Gastrocnemius medialis (tissue), 4 donors: ENCODE results near the gene PALD1. TPM values are rescaled to one million over a fixed set of nuclear protein-coding genes. Genes with fewer than 3 reads are reported as not detected.
A peak's percentile ranks its signal among the peaks of the same experiment; 100 is the strongest.

Experiments
- ATAC-seq, 2 donors: fragments of 150-250 bp; one replicate each; pipeline ENCODE4 v1.9.1; 2016
- DNase-seq, 2 donors: peaks; one replicate each; pipeline ENCODE4 v3.0.0-alpha.2; 2019
- H3K27ac ChIP-seq, 4 donors: fragments of 200-600 bp; sonication (generic); 1 replicate in 1 of 4; 2 replicates in 3 of 4; pipeline ENCODE4 v1.5.1; 2016 to 2018; ENCODE audit warnings: mild to moderate bottlenecking in 2 of 4, moderate library complexity in 1 of 4
- H3K27me3 ChIP-seq, 3 donors: fragments of 200-600 bp; sonication (generic) in 2 of 3; 1 replicate in 1 of 3; 2 replicates in 2 of 3; pipeline versions ENCODE4 v1.5.1 to v1.6.0; 2016 to 2019; ENCODE audit warnings: mild to moderate bottlenecking in 1 of 3, moderate library complexity in 1 of 3
- H3K36me3 ChIP-seq, 2 donors: fragments of 200-600 bp; sonication (generic) in 1 of 2; one replicate each; pipeline ENCODE4 v1.5.1; 2017 to 2018
- H3K4me1 ChIP-seq, 2 donors: fragments of 200-600 bp; sonication (generic) in 1 of 2; one replicate each; pipeline ENCODE4 v1.5.1; 2016 to 2017; ENCODE audit warnings: mild to moderate bottlenecking in 2 of 2
- H3K4me3 ChIP-seq, 4 donors: fragments of 200-600 bp; sonication (generic) in 3 of 4; 1 replicate in 1 of 4; 2 replicates in 3 of 4; pipeline ENCODE4 v1.5.1; 2016 to 2019; ENCODE audit warnings: mild to moderate bottlenecking in 2 of 4
- H3K9me3 ChIP-seq, 3 donors: fragments of 200-600 bp; sonication (generic) in 2 of 3; 1 replicate in 1 of 3; 2 replicates in 2 of 3; pipeline ENCODE4 v1.5.1; 2016 to 2019
- POLR2A ChIP-seq, 2 donors: fragments of 450-650 bp; IDR thresholded peaks; one replicate each; pipeline ENCODE4 v1.6.1; 2017; ENCODE audit warnings: antibody characterized with exemption in 2 of 2, mild to moderate bottlenecking in 2 of 2, moderate library complexity in 2 of 2
- in situ Hi-C, 4 donors: fragments of 200-750 bp; cut with MboI; loops; one replicate each; pipeline versions ENCODE4 v1.15.0 to v1.8.0; 2017; ENCODE audit warnings: low sequenced_read_pairs in 4 of 4
- intact Hi-C: fragments of 100-400 bp; cut with DNase I; formaldehyde crosslinking; loops from one replicate; pipeline ENCODE4 v1.15.1; 2023; ENCODE audit warnings: low total_unique reads
- total RNA-seq, 4 donors: library from RNA; depleted of rRNA; stranded (reverse); fragments of >200 nt; gene quantifications; one replicate each; pipeline versions ENCODE4 v1.1.0 to v1.2.3, GENCODE V29; 2016
- TF ChIP-seq, protein P1 (sequence below), 5 experiments: fragments of 450-650 bp in 3 of 5; fragments of 200-600 bp in 2 of 5; sonication (generic) in 2 of 5; IDR thresholded peaks in 4 of 5; conservative IDR thresholded peaks in 1 of 5; 1 replicate in 4 of 5; 2 replicates in 1 of 5; pipeline ENCODE4 v1.5.1; 2016 to 2019; ENCODE audit warnings: antibody characterized with exemption in 5 of 5, mild to moderate bottlenecking in 3 of 5, moderate library complexity in 3 of 5

PALD1 gene
- total RNA-seq, 4 donors from 2014 or later: 1.4 to 4.1 (median 2.3) TPM

DNA sequence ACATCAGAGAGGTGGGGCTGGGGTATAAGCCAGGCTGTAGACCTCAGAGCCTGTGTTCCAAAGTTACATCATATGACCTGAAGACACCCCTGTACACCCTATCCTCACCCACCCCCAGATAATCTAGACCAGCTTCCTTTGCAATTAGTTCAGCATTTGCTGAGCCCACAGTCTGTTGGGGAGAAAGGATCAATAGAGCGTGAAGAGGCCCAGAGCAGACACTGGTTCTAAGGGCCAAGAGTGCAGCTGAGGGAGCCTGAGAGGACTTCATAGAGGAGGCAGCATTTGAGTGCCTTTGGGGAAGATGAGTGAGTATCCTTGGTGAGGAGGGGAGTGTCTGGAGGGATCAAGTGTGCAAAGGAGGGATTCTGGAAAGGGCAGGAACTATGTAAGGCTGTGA, 65.3 kb downstream of the PALD1 start:
- Histone ChIP-seq H3K4me3 (no peak overlapping the region), H3K27me3 (no peaks in the 10 kb centered on the region), H3K4me1 (no peaks in the 10 kb centered on the region), H3K36me3 (no peaks in the 10 kb centered on the region), H3K27ac (no peak overlapping the region), H3K9me3 (no peaks in the 10 kb centered on the region)
- no peak for TF ChIP-seq POLR2A (IDR thresholded peaks at IDR 0.05)
- TF ChIP-seq, protein P1, sequence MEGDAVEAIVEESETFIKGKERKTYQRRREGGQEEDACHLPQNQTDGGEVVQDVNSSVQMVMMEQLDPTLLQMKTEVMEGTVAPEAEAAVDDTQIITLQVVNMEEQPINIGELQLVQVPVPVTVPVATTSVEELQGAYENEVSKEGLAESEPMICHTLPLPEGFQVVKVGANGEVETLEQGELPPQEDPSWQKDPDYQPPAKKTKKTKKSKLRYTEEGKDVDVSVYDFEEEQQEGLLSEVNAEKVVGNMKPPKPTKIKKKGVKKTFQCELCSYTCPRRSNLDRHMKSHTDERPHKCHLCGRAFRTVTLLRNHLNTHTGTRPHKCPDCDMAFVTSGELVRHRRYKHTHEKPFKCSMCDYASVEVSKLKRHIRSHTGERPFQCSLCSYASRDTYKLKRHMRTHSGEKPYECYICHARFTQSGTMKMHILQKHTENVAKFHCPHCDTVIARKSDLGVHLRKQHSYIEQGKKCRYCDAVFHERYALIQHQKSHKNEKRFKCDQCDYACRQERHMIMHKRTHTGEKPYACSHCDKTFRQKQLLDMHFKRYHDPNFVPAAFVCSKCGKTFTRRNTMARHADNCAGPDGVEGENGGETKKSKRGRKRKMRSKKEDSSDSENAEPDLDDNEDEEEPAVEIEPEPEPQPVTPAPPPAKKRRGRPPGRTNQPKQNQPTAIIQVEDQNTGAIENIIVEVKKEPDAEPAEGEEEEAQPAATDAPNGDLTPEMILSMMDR (IDR thresholded peaks at IDR 0.05 in 4 of 5, conservative IDR thresholded peaks at IDR 0.05 in 1 of 5): no peak
- ATAC-seq (no peak), DNase-seq (no peak)
- in situ Hi-C loops (loop anchor here in 1 of 4 donors (10.0 kb wide), 1 partner anchor 341 kb away; the partner anchor contains the start of gene PCBD1), intact Hi-C loops (no loop called here)

- H3K4me3 ChIP-seq: no peak overlapping the region
- H3K9me3 ChIP-seq: no peaks in the 10 kb centered on the region
- intact Hi-C loops (no loop called here), in situ Hi-C loops (loop anchor here in 3 of 4 donors (5.0 to 10.0 kb wide), 3 partner anchors 218 to 340 kb away; partner anchors contain the start of gene PCBD1 (in 1 of the 3))
- ATAC-seq: no peak
- TF ChIP-seq POLR2A (IDR thresholded peaks at IDR 0.05): no peak
- no peaks in the 10 kb centered on the region for H3K27me3 ChIP-seq
- H3K36me3 ChIP-seq: no peaks in the 10 kb centered on the region
- no peak overlapping the region for H3K27ac ChIP-seq
- no peaks in the 10 kb centered on the region for H3K4me1 ChIP-seq
- no peak for DNase-seq
Measured at GRCh38 chr10:70544431-70545340, 66.1 kb downstream of the PALD1 start.

- intact Hi-C loops (no loop called here), in situ Hi-C loops (loop anchor here in 3 of 4 donors (5.0 to 10.0 kb wide), 3 partner anchors 216 to 338 kb away; partner anchors contain the start of gene PCBD1 (in 1 of the 3))
- no peak for ATAC-seq
- no peak for DNase-seq
- no peak overlapping the region for H3K4me3 ChIP-seq
- TF ChIP-seq, protein P1 (IDR thresholded peaks at IDR 0.05 in 4 of 5, conservative IDR thresholded peaks at IDR 0.05 in 1 of 5): no peak
- no peak for TF ChIP-seq POLR2A (IDR thresholded peaks at IDR 0.05)
- no peaks in the 10 kb centered on the region for H3K4me1 ChIP-seq
- H3K9me3 ChIP-seq: no peaks in the 10 kb centered on the region
- no peaks in the 10 kb centered on the region for H3K36me3 ChIP-seq
- H3K27me3 ChIP-seq: no peaks in the 10 kb centered on the region
- H3K27ac ChIP-seq: no peak overlapping the region
Measured at GRCh38 chr10:70546584-70546983, 68.0 kb downstream of the PALD1 start.

GRCh38 chr10:70549351-70549961, 70.9 kb downstream of the PALD1 start:
- intact Hi-C loops: no loop called here
- no peaks in the 10 kb centered on the region for H3K4me1 ChIP-seq

More at GRCh38 chr10:70549351-70549961, 70.9 kb downstream of the PALD1 start:
- ATAC-seq: peak; percentile 13 to 22
- in situ Hi-C loops: loop anchor here in 3 of 4 donors (5.0 to 10.0 kb wide), 3 partner anchors 213 to 335 kb away; partner anchors contain the start of gene PCBD1 (in 1 of the 3)
- no peak for DNase-seq
- TF ChIP-seq POLR2A (IDR thresholded peaks at IDR 0.05): no peak
- TF ChIP-seq, protein P1 (IDR thresholded peaks at IDR 0.05 in 4 of 5, conservative IDR thresholded peaks at IDR 0.05 in 1 of 5): no peak
- no peak overlapping the region for H3K27ac ChIP-seq
- no peak overlapping the region for H3K4me3 ChIP-seq
- H3K9me3 ChIP-seq: no peaks in the 10 kb centered on the region
- no peaks in the 10 kb centered on the region for H3K27me3 ChIP-seq
- no peaks in the 10 kb centered on the region for H3K36me3 ChIP-seq
